Neural cell (in vitro differentiated cells): ENCODE results near the gene ANKRD13B. TPM values are rescaled to one million over a fixed set of nuclear protein-coding genes. Genes with fewer than 3 reads are reported as not detected.

Experiments
- H2AFZ ChIP-seq: fragments of 200-600, 300-800 bp; sonication (generic), shearing (Covaris generic); 2 replicates; pipeline ENCODE4 v1.6.0; 2014; ENCODE audit warnings: low read depth, mild to moderate bottlenecking, antibody characterized with exemption, low read length, moderate library complexity
- H3F3A ChIP-seq: fragments of 200-600 bp; shearing (Covaris generic); 2 replicates; pipeline ENCODE4 v1.6.1; 2016; ENCODE audit warnings: mild to moderate bottlenecking, moderate library complexity, mixed read lengths, antibody characterized with exemption, low read length; ENCODE audit not compliant: insufficient read depth, poor library complexity, severe bottlenecking
- H3K27ac ChIP-seq: fragments of 200-600, 300-800 bp; sonication (generic), shearing (Covaris generic); 2 replicates; pipeline ENCODE4 v1.5.1; 2014; ENCODE audit warnings: mild to moderate bottlenecking, low read length, moderate library complexity
- H3K27me3 ChIP-seq: fragments of 300-800, 200-600 bp; sonication (generic), shearing (Covaris generic); 2 replicates; pipeline ENCODE4 v1.6.0; 2014; ENCODE audit warnings: mild to moderate bottlenecking, low read depth, low read length, moderate library complexity; ENCODE audit not compliant: insufficient read depth
- H3K36me3 ChIP-seq: fragments of 300-800, 200-600 bp; sonication (generic), shearing (Covaris generic); 2 replicates; pipeline ENCODE4 v1.5.1; 2014; ENCODE audit warnings: mild to moderate bottlenecking, antibody characterized with exemption, low read length, moderate library complexity; ENCODE audit not compliant: insufficient read depth
- H3K4me2 ChIP-seq: fragments of 300-800, 200-600 bp; sonication (generic), shearing (Covaris generic); 2 replicates; pipeline ENCODE4 v1.6.0; 2014; ENCODE audit warnings: mild to moderate bottlenecking, low read length
- H3K4me3 ChIP-seq: fragments of 300-800, 200-600 bp; sonication (generic), shearing (Covaris generic); 2 replicates; pipeline ENCODE4 v1.5.1; 2014; ENCODE audit warnings: mild to moderate bottlenecking, low read length, moderate library complexity
- H3K79me2 ChIP-seq: fragments of 200-600 bp; shearing (Covaris generic); replicated peaks from 2 replicates; pipeline ENCODE4 v1.6.0; 2014; ENCODE audit warnings: mild to moderate bottlenecking, low read length, moderate library complexity; ENCODE audit not compliant: insufficient read depth
- H3K9ac ChIP-seq: fragments of 300-800, 200-600 bp; sonication (generic), shearing (Covaris generic); 2 replicates; pipeline ENCODE4 v1.6.1; 2016; ENCODE audit warnings: mild to moderate bottlenecking, low read length, mixed read lengths
- H3K9me2 ChIP-seq: fragments of 200-600 bp; shearing (Covaris generic); 2 replicates; pipeline ENCODE4 v1.6.1; 2016; ENCODE audit warnings: mild to moderate bottlenecking, low read length, mixed read lengths; ENCODE audit not compliant: insufficient read depth
- H3K9me3 ChIP-seq: fragments of 200-600, 300-800 bp; sonication (generic), shearing (Covaris generic); 2 replicates; pipeline ENCODE4 v1.6.1; 2016; ENCODE audit warnings: mild to moderate bottlenecking, mixed run types, low read length, moderate library complexity, mixed read lengths
- H4K20me1 ChIP-seq: fragments of 200-600 bp; shearing (Covaris generic); 2 replicates; pipeline ENCODE4 v1.6.1; 2016; ENCODE audit warnings: mild to moderate bottlenecking, mixed run types; ENCODE audit not compliant: insufficient read depth
- EP300 ChIP-seq: fragments of 450-650 bp; conservative IDR thresholded peaks from 2 replicates; pipeline ENCODE4 v1.6.1; 2014; ENCODE audit warnings: antibody characterized with exemption, mild to moderate bottlenecking, moderate library complexity; ENCODE audit not compliant: poor library complexity, severe bottlenecking
- EZH2 ChIP-seq: fragments of 200-600, 300-800 bp; shearing (Covaris generic), sonication (generic); IDR thresholded peaks from 2 replicates; pipeline ENCODE4 v1.6.1; 2014; ENCODE audit warnings: antibody characterized with exemption, low read length, borderline replicate concordance, mild to moderate bottlenecking; ENCODE audit not compliant: insufficient read depth, poor library complexity, severe bottlenecking
- MXI1 ChIP-seq: fragments of 450-650 bp; conservative IDR thresholded peaks from 2 replicates; pipeline ENCODE4 v1.6.1; 2014; ENCODE audit warnings: antibody characterized with exemption, mild to moderate bottlenecking; ENCODE audit not compliant: poor library complexity, severe bottlenecking
- POLR2AphosphoS5 ChIP-seq: IDR thresholded peaks from 2 replicates; pipeline ENCODE4 v1.6.1; 2012
- RAD21 ChIP-seq: fragments of 450-650 bp; conservative IDR thresholded peaks from 2 replicates; pipeline ENCODE4 v1.6.1; 2014; ENCODE audit warnings: antibody characterized with exemption, mild to moderate bottlenecking, moderate library complexity
- SMC3 ChIP-seq: fragments of 450-650 bp; conservative IDR thresholded peaks from 2 replicates; pipeline ENCODE4 v1.6.1; 2014; ENCODE audit warnings: antibody characterized with exemption, mild to moderate bottlenecking, moderate library complexity; ENCODE audit not compliant: poor library complexity
- TAF1 ChIP-seq: IDR thresholded peaks from 2 replicates; pipeline ENCODE4 v1.6.1; 2012; ENCODE audit warnings: low read depth
- polyA plus RNA-seq: library from polyadenylated mRNA; depleted of rRNA; stranded (reverse); fragments of >200 nt; gene quantifications from 2 replicates; pipeline ENCODE4 v1.2.3, GENCODE V29; 2014
- TF ChIP-seq, protein P1 (sequence below): IDR thresholded peaks from 2 replicates; pipeline ENCODE4 v1.6.1; 2012; ENCODE audit warnings: borderline replicate concordance
- TF ChIP-seq, protein P2 (sequence below): fragments of 450-650 bp; IDR thresholded peaks from 2 replicates; pipeline ENCODE4 v1.5.1; 2014; ENCODE audit warnings: antibody characterized with exemption, mild to moderate bottlenecking, moderate library complexity; ENCODE audit not compliant: poor library complexity, severe bottlenecking

Gene ANKRD13B
- polyA plus RNA-seq, 1 donor from 2014 or later, result 35.0 TPM

DNA sequence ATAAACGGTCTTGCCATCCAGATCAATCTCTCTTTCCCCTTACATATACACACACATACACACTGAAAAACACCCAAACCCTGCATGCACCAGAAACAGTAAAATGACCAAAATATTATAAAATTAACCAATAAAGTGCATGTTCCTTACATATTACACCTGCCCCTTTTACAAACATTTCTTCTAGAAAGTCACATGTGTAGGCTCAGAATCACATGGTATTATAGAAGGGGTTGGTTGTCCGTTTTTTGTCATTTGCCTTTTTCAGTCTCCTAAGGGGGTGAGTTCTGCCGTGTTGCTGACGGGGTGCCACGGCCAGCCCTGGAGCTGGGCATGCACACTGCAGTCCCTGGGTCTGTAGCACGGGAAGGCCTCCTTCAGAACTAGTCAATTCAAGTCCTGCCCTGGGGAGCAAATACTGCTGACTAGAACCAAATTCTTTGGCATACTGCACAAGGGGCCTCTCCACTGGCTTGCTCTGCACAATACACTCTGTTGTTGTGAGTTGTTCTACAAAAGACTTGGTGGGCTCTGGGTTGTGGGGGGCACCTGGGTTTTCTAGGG, 37.8 kb downstream of the ANKRD13B start:
- Histone ChIP-seq H3K36me3 (peaks cover 8% of the 10 kb centered on the region), H3K4me2 (no peak overlapping the region), H3K4me3 (no peak overlapping the region), H4K20me1 (no peaks in the 10 kb centered on the region), H3K27me3 (no peaks in the 10 kb centered on the region), H3K79me2 (no peaks in the 10 kb centered on the region), H3K27ac (no peak overlapping the region), H3K9ac (no peak overlapping the region), H3K9me2 (no peaks in the 10 kb centered on the region), H3K9me3 (no peaks in the 10 kb centered on the region), H2AFZ (no peak overlapping the region), H3F3A (no peaks in the 10 kb centered on the region)
- TF ChIP-seq TAF1 (no peak), POLR2AphosphoS5 (no peak), EZH2 (no peak), SMC3 (no peak), RAD21 (no peak), EP300 (no peak), MXI1 (no peak)
- TF ChIP-seq, protein P1, sequence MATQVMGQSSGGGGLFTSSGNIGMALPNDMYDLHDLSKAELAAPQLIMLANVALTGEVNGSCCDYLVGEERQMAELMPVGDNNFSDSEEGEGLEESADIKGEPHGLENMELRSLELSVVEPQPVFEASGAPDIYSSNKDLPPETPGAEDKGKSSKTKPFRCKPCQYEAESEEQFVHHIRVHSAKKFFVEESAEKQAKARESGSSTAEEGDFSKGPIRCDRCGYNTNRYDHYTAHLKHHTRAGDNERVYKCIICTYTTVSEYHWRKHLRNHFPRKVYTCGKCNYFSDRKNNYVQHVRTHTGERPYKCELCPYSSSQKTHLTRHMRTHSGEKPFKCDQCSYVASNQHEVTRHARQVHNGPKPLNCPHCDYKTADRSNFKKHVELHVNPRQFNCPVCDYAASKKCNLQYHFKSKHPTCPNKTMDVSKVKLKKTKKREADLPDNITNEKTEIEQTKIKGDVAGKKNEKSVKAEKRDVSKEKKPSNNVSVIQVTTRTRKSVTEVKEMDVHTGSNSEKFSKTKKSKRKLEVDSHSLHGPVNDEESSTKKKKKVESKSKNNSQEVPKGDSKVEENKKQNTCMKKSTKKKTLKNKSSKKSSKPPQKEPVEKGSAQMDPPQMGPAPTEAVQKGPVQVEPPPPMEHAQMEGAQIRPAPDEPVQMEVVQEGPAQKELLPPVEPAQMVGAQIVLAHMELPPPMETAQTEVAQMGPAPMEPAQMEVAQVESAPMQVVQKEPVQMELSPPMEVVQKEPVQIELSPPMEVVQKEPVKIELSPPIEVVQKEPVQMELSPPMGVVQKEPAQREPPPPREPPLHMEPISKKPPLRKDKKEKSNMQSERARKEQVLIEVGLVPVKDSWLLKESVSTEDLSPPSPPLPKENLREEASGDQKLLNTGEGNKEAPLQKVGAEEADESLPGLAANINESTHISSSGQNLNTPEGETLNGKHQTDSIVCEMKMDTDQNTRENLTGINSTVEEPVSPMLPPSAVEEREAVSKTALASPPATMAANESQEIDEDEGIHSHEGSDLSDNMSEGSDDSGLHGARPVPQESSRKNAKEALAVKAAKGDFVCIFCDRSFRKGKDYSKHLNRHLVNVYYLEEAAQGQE, result no peak
- TF ChIP-seq, protein P2, sequence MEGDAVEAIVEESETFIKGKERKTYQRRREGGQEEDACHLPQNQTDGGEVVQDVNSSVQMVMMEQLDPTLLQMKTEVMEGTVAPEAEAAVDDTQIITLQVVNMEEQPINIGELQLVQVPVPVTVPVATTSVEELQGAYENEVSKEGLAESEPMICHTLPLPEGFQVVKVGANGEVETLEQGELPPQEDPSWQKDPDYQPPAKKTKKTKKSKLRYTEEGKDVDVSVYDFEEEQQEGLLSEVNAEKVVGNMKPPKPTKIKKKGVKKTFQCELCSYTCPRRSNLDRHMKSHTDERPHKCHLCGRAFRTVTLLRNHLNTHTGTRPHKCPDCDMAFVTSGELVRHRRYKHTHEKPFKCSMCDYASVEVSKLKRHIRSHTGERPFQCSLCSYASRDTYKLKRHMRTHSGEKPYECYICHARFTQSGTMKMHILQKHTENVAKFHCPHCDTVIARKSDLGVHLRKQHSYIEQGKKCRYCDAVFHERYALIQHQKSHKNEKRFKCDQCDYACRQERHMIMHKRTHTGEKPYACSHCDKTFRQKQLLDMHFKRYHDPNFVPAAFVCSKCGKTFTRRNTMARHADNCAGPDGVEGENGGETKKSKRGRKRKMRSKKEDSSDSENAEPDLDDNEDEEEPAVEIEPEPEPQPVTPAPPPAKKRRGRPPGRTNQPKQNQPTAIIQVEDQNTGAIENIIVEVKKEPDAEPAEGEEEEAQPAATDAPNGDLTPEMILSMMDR, result no peak

DNA sequence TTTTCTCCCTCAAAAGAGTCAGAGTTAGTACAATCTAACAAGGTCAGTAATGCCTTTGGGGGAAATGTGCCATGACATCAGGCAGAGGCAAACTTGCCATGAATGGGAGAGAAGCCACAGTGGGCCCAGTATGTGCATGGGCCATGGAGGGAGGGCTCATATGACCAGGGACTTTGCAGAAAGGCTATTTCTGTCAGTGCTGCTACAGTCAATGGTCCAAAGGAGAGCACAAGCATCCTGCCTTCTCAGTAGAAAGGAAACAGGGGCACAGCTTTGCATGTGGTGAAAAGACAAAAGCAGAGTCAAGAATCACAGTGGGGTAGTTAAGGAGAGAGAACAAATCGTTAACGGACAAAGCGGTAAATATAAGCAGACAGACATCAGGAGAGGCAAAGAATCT, 41.0 kb downstream of the ANKRD13B start:
- Histone ChIP-seq H3K9me3 (no peaks in the 10 kb centered on the region), H4K20me1 (no peaks in the 10 kb centered on the region), H3K4me3 (no peak overlapping the region), H3K9ac (no peak overlapping the region), H3F3A (no peaks in the 10 kb centered on the region), H3K27me3 (no peaks in the 10 kb centered on the region), H3K79me2 (no peaks in the 10 kb centered on the region), H3K36me3 (peaks cover 8% of the 10 kb centered on the region), H2AFZ (no peak overlapping the region), H3K27ac (no peak overlapping the region), H3K4me2 (no peak overlapping the region), H3K9me2 (no peaks in the 10 kb centered on the region)
- TF ChIP-seq POLR2AphosphoS5 (no peak), TAF1 (no peak), RAD21 (no peak), EP300 (no peak), MXI1 (no peak), SMC3 (no peak), EZH2 (no peak)
- TF ChIP-seq, protein P1, result no peak
- TF ChIP-seq, protein P2, result no peak
